RWPE2 (cell line): ENCODE results near the gene TEX22.
A peak's percentile ranks its signal among the peaks of the same experiment; 100 is the strongest.

Experiments
- ATAC-seq: fragments of 200-7000 bp; cut with Tn5 transposase; 3 replicates; pipeline ENCODE4 v1.9.1; 2021; ENCODE audit warnings: low read depth
- DNase-seq: peaks from one replicate; pipeline ENCODE4 v3.0.0-alpha.2; 2020; ENCODE audit warnings: low spot score
- H3K27ac ChIP-seq: fragments of 450-650 bp; 2 replicates; pipeline ENCODE4 v1.5.1; 2017; ENCODE audit warnings: mild to moderate bottlenecking; ENCODE audit not compliant: poor library complexity, severe bottlenecking
- H3K27me3 ChIP-seq: fragments of 250-450 bp; sonication (Bioruptor Pico); 2 replicates; pipeline ENCODE4 v1.5.1; 2021; ENCODE audit warnings: mild to moderate bottlenecking, moderate library complexity; ENCODE audit not compliant: insufficient read depth, poor library complexity, severe bottlenecking
- H3K36me3 ChIP-seq: fragments of 250-450 bp; sonication (Bioruptor Pico); 2 replicates; pipeline ENCODE4 v1.5.1; 2020; ENCODE audit warnings: low read depth, mild to moderate bottlenecking, moderate library complexity
- H3K4me1 ChIP-seq: fragments of 250-450 bp; sonication (Bioruptor Pico); 2 replicates; pipeline ENCODE4 v1.5.1; 2021; ENCODE audit warnings: mild to moderate bottlenecking, moderate library complexity; ENCODE audit not compliant: insufficient read depth, poor library complexity, severe bottlenecking
- H3K4me3 ChIP-seq: fragments of 250-450 bp; sonication (Bioruptor Pico); 2 replicates; pipeline ENCODE4 v1.5.1; 2021; ENCODE audit warnings: mild to moderate bottlenecking, moderate library complexity; ENCODE audit not compliant: severe bottlenecking
- H3K9me3 ChIP-seq: fragments of 250-450 bp; sonication (Bioruptor Pico); 2 replicates; pipeline ENCODE4 v1.5.1; 2021; ENCODE audit warnings: mild to moderate bottlenecking, moderate library complexity; ENCODE audit not compliant: severe bottlenecking
- CTCF ChIP-seq: fragments of 450-650 bp; IDR thresholded peaks from one replicate; pipeline ENCODE4 v1.5.1; 2017; ENCODE audit warnings: mild to moderate bottlenecking, moderate library complexity; ENCODE audit not compliant: poor library complexity, severe bottlenecking

The TEX22 gene

GRCh38 chr14:105412771-105413543, 14.6 kb downstream of the TEX22 start:
- Histone ChIP-seq H3K36me3 (no peaks in the 10 kb centered on the region), H3K4me1 (no peaks in the 10 kb centered on the region), H3K27ac (no peak overlapping the region), H3K27me3 (peaks cover 18% of the 10 kb centered on the region), H3K4me3 (no peak overlapping the region), H3K9me3 (no peaks in the 10 kb centered on the region)
- TF ChIP-seq CTCF, result no peak
- peak; percentile 57 for DNase-seq
- ATAC-seq, result no peak

GRCh38 chr14:105413544-105413886, 15.2 kb downstream of the TEX22 start:
- Histone ChIP-seq H3K4me3 (no peak overlapping the region), H3K36me3 (no peaks in the 10 kb centered on the region), H3K9me3 (no peaks in the 10 kb centered on the region), H3K4me1 (no peaks in the 10 kb centered on the region), H3K27ac (no peak overlapping the region), H3K27me3 (peaks cover 18% of the 10 kb centered on the region)
- peak; percentile 56 for DNase-seq
- TF ChIP-seq CTCF, result no peak
- no peak for ATAC-seq

- Histone ChIP-seq H3K9me3 (no peaks in the 10 kb centered on the region), H3K36me3 (no peaks in the 10 kb centered on the region), H3K27ac (no peak overlapping the region), H3K4me3 (peak overlapping the region; percentile 47), H3K27me3 (peaks cover 18% of the 10 kb centered on the region), H3K4me1 (peaks cover 6% of the 10 kb centered on the region)
- ATAC-seq, result peak; percentile 66
- TF ChIP-seq CTCF, result peak; percentile 82
- DNase-seq, result peak; percentile 73
These were observed 16.4 kb downstream of the TEX22 start for GRCh38 chr14:105414456-105415371.

- H3K27ac ChIP-seq, result no peak overlapping the region
- H3K27me3 ChIP-seq, result peaks cover 7% of the 10 kb centered on the region
These were observed 17.4 kb downstream of the TEX22 start for GRCh38 chr14:105415481-105416428.

More at GRCh38 chr14:105415481-105416428, 17.4 kb downstream of the TEX22 start:
- Histone ChIP-seq H3K36me3 (no peaks in the 10 kb centered on the region), H3K4me3 (peak overlapping the region; percentile 47), H3K4me1 (peaks cover 6% of the 10 kb centered on the region), H3K9me3 (no peaks in the 10 kb centered on the region)
- DNase-seq (peak; percentile 41), ATAC-seq (no peak)
- TF ChIP-seq CTCF, result no peak
